GM21576 (cell line): ENCODE measurements around the gene PRDM7.
"Not testable (repeated sequence)": the region's sequence is repeated elsewhere in the genome, so short reads cannot be mapped to it uniquely, and the experiment has no call there.

Source experiments
- ATAC-seq: cut with Tn5 transposase; IDR thresholded peaks from one replicate; pipeline ENCODE4 v1.9.1; 2021; ENCODE audit warnings: mild to moderate bottlenecking, moderate library complexity; ENCODE audit not compliant: unreplicated experiment

The PRDM7 gene

GRCh38 chr16:90072442-90073105 lies 4.6 kb downstream of the PRDM7 start:
- no peak for ATAC-seq

DNA sequence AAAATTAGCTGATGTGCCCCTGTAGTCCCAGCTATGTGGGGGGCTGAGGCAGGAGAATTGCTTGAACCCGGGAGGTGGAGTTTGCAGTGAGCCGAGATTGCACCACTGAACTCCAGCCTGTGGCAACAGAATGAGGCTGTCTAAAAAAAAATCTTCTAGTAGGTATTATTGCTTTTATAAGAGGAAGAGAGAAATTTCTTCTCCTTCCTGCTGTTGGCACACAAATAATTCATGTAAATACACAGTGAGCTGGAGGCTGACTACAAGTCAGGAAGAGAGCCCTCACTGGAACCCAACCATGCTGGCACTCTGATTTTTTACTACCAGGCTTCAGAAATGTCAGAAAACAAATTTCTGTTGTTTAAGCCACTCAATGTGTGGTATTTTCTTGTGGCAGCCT lies 6.7 kb downstream of the PRDM7 start:
- no peak for ATAC-seq

GRCh38 chr16:90061437-90061836 lies 15.7 kb downstream of the PRDM7 start:
- ATAC-seq, result no peak

DNA sequence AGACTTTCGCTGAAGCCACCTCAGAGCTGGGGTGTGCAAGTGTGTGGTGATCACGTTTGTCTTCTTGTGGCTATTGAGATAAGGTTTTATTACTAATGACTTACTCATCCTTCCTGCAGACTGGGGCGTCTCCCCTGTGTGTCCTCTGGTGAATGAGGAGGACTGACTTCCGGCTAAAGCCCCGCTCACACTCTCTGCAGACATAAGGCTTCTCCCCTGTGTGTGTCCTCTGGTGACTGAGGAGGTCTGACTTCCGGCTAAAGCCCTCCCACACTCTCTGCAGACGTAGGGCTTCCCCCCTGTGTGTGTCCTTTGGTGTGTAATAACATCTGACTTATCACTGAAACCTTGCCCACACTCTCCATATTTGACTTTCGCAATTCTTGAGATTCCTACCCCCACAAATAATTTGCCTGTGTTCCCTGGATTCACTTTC lies 19.4 kb downstream of the PRDM7 start:
- ATAC-seq, result no peak

- ATAC-seq, result not testable (repeated sequence)
These were observed 20.6 kb downstream of the PRDM7 start for GRCh38 chr16:90056521-90056920.

DNA sequence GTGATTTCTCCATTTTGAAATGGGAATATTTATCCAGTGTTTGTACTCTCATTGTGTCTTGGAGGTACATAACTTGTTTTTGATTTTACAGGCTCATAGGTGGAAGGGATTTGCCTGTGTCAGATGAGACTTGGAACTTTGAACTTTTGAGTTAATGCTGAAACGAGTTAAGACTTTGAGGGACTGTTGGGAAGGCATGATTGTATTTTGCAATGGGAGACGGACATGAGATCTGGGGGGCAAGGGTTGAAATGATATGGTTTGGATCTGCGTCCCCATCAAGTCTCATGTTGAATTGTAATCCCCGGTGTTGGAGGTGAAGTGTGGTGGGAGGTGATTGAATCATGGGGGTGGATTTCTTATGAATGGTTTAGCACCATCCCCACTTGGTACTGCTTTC lies 21.8 kb downstream of the PRDM7 start:
- ATAC-seq, result no peak

GRCh38 chr16:90054554-90054953 lies 22.6 kb downstream of the PRDM7 start:
- no peak for ATAC-seq

DNA sequence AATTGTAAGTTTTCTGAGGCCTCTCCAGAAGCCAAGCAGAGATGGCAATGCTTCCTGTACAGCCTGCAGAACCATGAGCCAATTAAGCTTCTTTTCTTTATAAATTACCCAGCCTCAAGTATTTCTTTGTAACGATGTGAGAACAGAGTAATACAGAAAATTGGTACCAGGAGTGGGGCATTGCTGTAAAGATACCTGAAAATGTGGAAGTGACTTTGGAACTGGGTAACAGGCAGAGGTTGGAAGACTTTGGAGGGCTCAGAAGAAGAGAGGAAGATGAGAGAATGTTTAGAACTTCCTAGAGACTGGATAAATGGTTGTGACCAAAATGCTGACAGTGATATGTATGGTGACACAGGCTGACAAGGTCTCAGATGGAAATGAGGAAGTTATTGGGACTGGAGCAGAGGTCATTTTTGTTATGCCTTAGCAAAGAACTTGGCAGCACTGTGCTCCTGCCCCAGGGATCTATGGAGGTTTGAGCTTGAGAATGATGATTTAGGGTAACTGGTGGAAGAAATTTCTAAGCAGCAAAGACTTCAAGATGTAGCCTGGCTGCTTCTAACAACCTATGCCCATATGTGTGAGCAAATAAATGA lies 23.1 kb downstream of the PRDM7 start:
- no peak for ATAC-seq

DNA sequence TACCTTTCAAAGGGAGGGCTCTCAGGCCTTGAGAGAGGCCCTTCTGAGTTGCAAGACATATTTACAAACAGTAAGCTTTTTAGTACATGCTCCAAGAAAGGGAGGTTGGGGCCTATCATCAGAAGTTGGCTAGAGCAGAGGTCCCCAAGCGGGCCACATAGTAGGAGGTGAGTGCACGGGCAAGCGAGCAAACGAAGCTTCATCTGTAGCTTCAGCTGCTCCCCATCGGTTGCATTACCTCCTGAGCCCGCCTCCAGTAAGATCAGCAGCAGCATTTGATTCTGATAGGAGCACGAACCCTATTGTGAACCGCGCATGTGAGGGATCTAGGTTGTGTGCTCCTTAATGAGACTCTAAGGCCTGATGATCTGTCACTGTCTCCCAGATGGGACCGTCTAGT lies 26.2 kb downstream of the PRDM7 start:
- no peak for ATAC-seq

- ATAC-seq, result no peak
These were observed 28.3 kb downstream of the PRDM7 start for GRCh38 chr16:90048737-90049330.

DNA sequence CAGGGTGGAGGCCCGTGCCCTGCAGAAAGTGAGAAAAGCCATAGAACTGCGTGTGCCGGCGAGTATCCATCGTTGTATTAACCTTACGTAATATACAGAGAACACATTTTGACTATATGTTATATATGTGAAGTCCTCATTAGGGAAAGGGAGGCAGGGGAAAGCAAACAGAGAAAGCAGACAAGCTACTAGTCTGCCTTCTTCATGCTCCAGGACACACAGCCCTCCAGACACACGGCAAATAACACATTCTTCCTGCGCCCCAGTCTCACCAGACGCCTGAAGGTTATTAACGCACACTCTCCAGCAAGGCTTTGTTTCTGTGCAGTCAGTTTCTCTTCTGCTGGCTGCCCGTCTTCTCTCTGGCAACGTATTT lies 28.8 kb downstream of the PRDM7 start:
- ATAC-seq, result no peak

- no peak for ATAC-seq
These were observed 29.3 kb downstream of the PRDM7 start for GRCh38 chr16:90047714-90048346.

GRCh38 chr16:90046971-90047713 lies 30.0 kb downstream of the PRDM7 start:
- no peak for ATAC-seq

- no peak for ATAC-seq
These were observed 30.8 kb downstream of the PRDM7 start for GRCh38 chr16:90046122-90046970.

- no peak for ATAC-seq
These were observed 33.0 kb downstream of the PRDM7 start for GRCh38 chr16:90044111-90044551.

DNA sequence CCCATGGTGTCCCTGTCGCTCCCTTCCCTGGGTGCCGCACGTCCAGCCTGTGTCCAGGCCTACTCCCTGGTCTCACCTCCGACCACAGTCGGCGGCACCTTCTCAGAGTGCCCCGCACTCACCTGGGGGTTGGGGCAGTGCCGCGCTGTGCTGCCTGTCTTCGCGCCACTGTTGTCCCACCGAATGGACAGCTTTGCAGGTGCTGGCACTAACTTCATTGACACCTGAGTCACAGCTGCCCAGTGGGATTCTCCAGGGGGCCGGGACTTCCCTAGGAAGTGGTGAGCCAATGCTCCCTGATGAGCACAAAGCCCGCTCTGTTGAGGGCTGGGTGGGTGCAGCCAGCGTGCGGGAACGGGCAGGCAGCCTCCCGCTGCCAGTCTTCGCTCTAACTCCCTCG lies 33.6 kb downstream of the PRDM7 start:
- no peak for ATAC-seq

GRCh38 chr16:90042946-90043514 lies 34.1 kb downstream of the PRDM7 start:
- no peak for ATAC-seq

GRCh38 chr16:90041896-90042473 lies 35.1 kb downstream of the PRDM7 start:
- no peak for ATAC-seq

DNA sequence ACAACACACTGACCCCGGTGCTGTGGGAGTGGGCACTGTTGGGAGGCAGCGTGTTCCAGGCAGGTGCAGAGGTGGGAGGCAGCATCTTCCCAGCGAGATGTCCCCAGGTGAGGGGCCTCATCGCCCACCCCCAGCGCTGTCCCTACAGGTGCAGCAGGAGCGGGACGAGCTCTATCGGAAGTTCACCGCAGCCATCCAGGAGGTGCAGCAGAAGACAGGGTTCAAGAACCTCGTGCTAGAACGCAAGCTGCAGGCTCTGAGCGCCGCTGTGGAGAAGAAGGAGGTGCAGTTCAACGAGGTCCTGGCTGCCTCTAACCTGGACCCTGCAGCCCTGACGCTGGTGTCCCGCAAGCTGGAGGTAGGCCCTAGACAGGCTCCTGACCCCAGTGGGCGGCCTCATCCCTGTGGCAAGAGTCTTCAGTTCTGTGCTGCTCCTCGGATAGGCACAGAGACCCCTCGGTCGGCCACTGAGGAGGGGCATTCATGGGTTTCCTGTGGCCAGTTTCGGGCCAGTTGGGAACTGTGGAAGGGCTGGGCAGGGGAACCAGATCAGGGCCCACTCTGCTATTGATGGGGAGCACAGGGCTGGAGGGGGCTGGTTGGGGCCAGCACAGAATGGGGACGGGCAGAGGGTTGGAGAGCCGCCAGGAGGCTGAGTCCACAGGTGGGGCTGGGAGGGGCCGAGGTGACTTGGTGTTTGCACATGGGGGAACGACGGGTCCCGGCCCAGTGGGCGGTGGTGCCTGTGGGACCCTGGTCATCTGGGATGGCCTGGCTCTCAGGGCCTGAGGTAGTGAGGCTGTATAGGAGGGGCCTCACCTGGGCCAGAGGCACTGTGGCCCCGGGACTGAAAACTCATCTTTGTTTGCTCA lies 36.7 kb downstream of the PRDM7 start:
- no peak for ATAC-seq
